ENCODE data around the gene CTAGE8.
"Not testable (repeated sequence)": the region's sequence is repeated elsewhere in the genome, so short reads cannot be mapped to it uniquely, and the experiment has no call there.

The CTAGE8 gene

GRCh38 chr7:144255471-144255897, 13.6 kb downstream of the CTAGE8 start:
- no peak for DNase-seq (ENCODE audit: low read depth)

DNA sequence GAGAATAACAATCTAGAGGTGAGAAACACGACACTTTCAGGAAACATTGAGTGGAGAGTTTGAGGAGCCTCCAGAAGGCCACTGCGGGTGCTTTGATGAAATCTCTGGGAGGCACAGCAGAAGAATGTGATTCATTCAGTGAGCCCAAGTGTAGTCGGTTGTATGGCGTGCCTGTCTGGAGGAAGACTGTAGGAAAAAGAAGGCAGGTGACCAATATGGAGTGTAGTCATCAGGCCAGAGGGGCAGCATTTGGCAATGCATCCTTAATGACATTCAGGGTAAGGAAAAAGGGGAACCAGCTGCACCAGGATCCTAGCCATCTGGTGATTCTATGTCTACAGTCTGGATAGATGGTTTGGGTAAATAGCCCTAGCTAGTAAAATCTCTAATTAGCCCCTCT, 16.8 kb downstream of the CTAGE8 start:
- not testable (repeated sequence) for DNase-seq (ENCODE audit: low read depth)

GRCh38 chr7:144247674-144248330, 21.3 kb downstream of the CTAGE8 start:
- not testable (repeated sequence) for DNase-seq (ENCODE audit: low read depth)

DNA sequence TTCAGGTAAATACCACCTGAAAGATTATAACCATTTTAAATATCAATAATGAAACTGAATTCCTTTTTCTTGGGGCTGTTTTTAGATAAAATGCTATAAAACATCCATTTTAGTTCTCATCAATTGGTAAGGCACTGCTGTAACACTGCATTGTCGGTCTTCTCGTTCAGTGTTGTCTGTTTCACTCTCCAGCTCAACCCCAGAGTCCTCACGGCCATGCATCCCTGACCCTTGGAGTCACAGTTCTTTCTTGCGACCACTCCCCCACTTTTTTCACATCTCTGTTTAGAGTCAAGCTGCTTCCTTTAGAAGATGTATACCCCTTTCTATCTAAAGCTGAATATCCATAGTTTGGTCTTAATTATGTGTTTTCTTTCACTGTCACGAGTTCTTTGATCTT, 22.1 kb downstream of the CTAGE8 start:
- not testable (repeated sequence) for DNase-seq (ENCODE audit: low read depth)

DNA sequence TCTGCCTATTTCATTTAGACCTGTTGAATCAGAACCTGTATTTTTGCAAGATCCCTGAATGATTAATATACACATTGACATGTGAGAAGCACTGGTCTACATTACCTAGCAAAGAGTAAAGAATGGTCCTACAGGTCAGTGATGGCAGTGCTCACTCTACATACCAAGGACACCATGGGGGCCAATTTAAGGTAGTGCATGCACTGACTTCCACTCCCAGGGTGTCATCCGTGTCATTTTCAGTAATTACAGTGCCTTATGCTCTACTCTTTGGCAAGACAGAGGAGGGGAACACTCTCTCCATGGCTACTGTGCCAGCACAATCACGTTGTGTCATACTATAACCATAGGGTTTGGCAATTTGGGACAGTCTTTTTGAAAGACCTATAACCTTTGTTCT, 23.7 kb downstream of the CTAGE8 start:
- DNase-seq (ENCODE audit: low read depth) = not testable (repeated sequence)

- DNase-seq (ENCODE audit: low read depth) = not testable (repeated sequence)
These were observed 29.7 kb downstream of the CTAGE8 start, which contains the start of gene OR2A42 for GRCh38 chr7:144239365-144239764. Gene OR2A42, minus strand, starts transcription at chr7:144239605. Its CDS starts 6,762 bp downstream, at chr7:144232843.

DNA sequence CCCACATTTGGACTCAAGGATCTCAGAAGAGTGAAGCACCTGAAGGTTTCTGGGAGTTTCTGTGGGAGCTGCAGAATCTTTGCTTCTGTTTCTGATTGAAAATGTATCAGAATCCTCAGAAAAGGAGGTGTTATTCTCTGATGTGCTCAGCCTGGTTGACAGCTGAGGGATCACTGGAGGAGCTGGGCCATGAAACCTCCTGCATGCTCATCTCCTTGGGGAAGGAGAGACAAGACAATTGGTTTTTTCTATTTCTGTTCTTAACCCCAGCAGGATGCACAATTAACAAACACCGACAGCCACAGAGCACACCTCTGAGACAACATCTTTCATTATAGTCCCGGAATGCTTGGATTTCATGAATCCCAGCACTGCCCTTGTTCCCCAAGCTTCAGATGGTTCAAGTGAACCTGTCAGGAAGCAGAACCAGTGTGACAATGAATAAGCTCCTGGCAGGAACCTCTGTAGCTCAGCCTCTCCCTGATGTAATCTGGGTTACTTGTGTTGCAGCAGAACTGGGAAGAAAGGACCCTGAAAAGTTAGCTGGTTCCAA, 30.5 kb downstream of the CTAGE8 start:
- DNase-seq (ENCODE audit: low read depth) = not testable (repeated sequence)

- not testable (repeated sequence) for DNase-seq (ENCODE audit: low read depth)
These were observed 36.0 kb downstream of the CTAGE8 start for GRCh38 chr7:144233039-144233438.

GRCh38 chr7:144231027-144231426, 38.1 kb downstream of the CTAGE8 start:
- not testable (repeated sequence) for DNase-seq (ENCODE audit: low read depth)

DNA sequence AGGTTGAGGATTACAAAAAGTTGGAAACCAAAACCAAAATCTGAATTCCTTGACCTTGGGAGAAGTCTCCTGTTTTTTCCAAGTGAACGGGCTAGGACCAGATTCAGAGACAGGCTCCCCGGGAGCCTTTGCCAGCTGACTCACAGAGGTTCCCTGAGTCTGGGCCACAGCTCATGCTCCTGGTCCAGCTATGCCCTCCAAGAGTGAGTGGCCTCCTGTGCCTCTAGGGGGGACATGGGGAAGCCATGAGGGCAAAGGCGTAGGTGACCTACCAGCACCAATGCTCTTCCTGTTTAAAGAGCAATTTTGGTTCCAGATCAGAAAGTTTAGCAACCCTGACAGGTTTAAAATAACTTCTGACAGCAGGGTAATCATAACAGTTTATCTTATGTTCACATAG, 40.3 kb downstream of the CTAGE8 start:
- not testable (repeated sequence) for DNase-seq (ENCODE audit: low read depth)

DNA sequence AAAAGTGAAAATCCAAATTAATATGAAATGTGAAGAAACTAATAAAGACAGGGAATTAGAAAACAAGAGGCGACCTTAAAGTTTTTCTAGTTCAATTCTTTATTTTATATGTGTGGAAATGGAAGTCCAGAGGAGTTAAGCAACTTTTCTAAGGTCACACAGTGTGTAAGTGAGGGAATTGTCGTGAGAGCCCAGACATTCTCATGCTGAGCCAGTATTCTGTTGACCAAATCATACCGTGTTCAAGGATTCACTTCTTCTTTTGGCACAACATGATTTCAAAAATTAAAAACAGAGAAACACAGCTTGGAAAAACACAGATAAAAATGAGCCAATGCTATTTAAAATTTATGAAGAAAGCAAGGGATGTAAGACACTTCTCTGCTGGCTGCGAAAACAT, 42.2 kb downstream of the CTAGE8 start:
- DNase-seq (ENCODE audit: low read depth) = not testable (repeated sequence)

DNA sequence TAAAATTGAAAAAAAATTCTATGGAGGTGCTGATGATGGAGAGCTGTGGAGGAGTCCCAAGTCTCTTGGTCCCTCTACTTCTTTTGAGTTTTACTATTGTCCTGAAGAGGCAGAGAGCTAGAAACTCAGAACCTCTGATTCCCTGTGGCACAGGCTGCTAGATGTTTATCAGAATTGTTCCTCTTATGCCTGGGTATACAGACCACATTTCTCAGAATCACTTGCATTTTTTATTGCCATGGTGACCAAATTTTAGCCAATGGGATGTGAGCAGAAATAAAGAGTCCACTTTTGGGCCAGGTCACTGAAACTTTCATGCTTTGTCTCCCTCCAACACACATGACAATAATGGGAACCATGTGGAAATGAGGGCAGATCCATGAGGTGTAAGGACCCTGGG, 45.4 kb downstream of the CTAGE8 start:
- not testable (repeated sequence) for DNase-seq (ENCODE audit: low read depth)

GRCh38 chr7:144220531-144220930, 48.6 kb downstream of the CTAGE8 start:
- not testable (repeated sequence) for DNase-seq (ENCODE audit: low read depth)

DNA sequence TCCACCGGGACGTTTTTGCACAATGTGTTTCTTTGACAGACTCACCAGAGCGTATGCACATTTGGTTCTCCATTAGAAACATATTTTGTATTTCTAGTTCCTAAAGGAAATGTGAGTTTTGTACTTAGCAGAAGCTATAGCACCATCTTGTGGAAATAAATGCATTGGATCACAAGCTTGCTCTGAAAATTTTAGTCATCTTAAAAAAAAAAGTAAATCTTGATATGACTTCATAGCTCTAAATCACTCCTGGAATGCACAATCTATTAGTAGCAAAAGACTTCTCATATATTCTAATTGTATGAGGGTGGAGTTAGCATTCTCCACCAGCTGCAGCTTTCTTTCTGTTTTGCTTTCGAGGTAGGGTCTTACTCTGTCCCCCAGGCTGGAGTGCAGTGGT, 49.9 kb downstream of the CTAGE8 start:
- DNase-seq (ENCODE audit: low read depth) = not testable (repeated sequence)

DNA sequence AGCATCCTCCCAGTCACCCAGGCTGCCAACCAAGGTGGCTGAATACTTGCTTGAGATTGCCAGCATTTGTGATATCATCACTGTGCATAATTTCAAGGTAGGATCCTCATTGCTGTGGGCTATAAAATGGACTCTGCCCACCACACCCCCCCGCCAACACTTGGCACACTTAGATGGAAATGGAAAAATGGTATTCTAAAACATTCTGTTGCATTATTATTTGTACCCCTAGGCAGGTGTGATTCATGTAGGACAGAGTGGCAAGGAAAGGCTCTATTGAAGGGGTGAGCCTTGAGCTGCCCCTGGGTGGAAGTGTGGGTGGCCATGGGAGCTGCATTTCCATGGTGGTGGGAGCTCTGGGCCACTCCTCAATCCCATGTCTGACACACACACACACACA, 50.5 kb downstream of the CTAGE8 start:
- not testable (repeated sequence) for DNase-seq (ENCODE audit: low read depth)

DNA sequence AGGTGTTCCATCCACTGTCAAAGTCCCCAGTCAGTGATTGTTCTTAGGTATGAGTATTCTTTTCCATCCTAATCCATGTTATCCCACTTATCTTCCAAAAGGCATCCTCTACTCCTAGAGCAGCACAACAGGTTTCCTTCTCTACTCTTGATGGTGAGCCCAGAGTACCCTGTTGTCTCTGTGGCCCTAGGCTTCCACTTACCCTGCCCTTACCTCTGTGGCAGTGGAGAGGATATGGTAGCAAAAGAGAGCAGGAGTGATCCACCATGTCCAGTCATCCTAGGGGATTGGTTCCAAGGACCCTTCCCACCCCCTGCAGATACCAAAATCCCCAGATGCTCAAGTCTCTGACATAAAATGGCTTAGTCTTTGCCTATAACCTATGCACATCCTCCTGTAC, 51.9 kb downstream of the CTAGE8 start:
- DNase-seq (ENCODE audit: low read depth) = not testable (repeated sequence)
